HPDE6-E6E7 (cell line): ENCODE results near the gene NRG2.

Experiments used
- DNase-seq: peaks from one replicate; pipeline ENCODE4 v3.0.0; 2011; ENCODE audit warnings: missing footprints; ENCODE audit errors: extremely low spot score

The NRG2 gene

DNA sequence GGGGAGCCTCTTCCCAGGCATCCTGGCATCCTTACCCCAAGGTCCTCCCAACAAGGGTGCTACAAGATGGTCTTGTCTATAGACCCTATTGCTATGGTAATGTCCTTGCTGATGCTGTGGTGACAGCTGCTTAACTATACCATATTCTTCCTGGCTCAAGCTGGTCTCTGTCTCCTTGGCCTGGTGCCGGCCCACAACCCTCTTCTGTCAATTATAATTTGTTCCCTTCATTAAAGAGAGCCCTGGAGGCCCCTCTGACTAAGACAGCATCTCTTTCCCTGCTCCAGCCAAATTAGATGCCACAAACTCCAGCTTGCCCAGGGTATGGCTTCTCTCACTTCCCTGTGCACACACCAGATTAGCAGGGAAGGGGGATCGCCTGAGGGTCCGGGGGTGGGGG lies 160.8 kb downstream of the NRG2 start:
- no peak for DNase-seq

DNA sequence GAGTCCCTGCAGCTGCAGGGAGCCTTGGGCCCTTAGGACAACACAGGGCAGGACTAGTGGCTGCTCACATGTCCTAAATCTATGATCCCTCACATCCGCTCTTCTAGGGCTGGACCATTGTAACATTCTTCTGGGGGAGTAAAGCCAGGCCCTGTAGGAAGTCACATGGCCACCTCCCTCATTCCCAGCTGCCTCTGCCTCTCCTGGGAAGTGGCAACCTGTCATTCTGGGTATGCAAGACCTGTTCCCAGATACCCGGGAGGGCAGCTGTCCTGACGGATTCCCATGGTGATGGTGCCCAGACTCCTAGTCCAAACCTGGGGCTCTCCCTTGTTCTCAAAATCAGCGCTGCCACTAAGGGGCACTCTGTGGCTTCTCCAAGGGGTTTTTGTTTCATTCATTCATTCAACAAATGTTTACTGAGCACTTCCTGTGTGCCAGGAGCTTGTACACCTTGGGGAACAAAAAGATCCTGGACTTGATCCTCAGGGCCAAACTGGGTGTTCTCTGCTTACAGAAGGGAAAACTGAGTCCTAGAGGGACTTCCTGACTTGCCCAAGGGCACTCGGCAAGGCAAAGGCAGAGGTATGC lies 161.9 kb downstream of the NRG2 start:
- no peak for DNase-seq

DNA sequence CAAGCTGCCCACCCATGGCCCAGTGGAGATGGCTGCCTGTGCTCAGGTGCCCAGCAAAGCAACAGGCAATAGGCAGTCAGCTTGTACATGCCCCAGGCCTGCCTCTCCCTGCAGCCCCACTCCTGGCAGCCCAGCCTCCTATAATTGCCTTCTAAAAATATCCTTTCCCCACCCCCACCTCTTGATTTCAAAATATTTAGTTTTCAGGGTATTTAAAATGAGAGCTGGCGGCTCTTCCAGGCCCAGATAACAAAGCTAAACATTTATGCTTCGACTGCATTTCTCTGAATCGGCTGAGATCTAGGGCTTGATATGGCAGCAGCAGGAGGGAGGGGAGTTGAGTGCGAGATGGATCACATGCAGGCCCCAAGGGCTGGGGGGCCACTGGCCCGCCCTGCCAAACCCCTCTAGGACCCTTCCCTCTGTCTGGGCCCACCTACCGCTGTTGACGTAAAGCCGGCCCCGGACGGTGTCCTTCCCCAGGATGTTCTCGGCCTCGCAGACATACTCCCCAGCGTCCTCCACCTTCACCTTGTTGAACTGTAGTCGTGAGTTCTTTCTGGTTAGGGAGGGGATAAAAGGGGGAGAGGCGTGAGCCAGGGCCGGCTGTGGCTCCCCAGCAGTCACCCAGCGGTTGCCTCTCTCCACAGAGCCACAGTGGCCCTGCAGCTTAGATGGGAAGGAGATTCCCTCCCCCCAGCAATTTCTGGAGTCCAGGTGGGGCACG lies 162.5 kb downstream of the NRG2 start:
- DNase-seq: no peak

DNA sequence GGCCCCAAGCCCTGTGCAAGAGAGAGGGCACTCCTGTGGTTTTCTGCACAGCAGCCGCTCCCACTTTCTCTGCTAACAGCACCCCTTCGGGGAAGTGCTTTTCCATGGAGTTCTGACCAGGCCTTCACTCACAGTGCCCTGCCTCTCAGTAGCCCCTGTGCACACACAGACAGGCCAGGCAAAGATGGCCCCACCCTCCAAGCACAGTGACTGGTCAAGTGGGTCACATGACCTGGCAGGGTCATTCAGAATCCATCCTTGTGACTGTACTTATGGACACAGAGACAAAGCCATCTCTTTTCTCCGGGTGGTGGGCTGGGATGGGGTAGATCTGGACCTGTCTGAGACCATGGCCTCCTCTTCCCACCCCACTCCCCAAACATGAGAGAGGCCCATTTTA lies 165.0 kb downstream of the NRG2 start:
- DNase-seq: no peak

DNA sequence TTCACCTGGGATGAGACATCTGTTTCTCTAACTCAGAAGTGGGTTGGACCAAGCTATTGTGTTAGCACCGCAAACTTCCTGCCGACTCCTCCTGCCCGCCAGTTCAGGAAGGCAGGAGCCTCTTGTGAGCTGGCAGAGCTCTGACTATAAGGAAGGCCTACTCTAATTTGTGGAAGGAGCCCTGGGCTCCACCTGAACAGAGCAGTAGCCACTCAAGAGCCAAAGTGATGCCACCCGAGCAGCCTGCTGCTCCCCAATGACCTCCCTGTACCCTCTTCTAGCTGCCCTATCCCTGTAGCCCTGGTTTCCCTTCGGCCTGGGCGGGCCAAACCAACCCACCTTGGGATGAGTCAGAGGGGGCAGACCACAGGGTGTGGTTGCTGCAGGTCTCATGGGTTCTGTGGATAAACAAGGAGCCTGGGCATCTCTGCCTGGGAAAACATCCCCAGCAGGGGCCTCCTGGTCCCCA lies 165.9 kb downstream of the NRG2 start:
- peak; percentile 81 for DNase-seq

DNA sequence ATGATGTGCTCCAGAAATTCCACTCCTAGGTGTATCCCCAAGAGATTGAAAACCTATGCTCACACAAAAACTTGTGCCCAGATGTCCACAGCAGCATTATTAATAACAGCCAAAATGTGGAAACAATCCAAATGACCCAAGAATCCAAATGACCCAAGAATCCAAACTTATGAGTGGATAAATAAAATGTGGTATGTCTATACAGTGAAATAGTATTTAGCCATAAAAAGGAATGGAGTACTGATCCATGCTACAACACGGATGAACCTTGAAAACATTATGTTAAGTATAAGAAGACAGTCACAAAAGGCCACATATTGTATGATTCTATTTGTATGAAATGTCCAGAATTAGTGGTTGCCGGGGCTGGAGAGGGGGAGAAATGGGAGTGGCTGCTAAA lies 167.1 kb downstream of the NRG2 start:
- DNase-seq: no peak

DNA sequence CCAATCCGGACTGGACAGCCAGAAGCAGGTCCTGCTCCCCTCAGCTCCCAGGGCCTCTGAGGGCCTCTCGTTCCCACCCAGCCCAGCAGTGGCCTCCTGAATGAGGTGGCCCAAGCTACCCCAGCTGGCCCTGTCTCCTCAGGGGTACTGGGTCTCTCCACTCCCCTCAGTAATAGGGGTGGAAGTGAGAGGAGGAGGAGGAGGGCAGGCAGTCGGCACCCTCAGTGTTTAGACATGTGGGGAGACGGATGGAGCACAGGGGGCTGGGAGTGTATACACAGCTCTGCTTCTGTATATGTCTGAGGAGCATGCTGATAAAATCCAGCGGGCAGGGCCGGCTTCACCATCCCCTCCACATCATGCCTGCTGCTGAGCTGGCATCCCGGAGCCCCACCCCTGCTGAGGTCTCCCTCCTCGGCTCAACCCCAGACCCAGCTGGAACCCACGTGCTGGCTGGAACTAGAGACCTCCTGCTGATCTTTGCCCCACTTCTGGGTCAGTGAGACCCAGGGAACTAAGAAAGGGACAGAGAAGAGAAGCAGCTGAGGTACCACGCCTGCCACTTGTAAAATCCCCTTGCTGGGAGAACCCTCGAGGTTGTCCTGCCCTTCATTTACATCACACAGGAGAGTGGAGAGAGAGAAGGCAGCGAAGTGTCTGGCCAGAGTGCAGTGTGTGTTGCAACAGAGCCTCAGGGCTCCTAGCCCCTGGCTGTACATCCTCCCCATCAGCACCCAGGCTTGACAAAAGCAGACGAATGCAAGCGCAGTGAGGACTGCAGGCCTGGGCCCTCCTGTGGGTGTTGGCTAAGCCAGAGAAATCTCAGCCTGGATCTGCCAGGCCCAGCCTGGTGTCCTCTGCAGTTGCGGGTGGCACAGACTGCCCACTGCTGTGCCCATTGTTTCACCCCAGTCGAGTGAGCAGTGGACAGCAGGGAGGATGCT lies 170.0 kb downstream of the NRG2 start:
- DNase-seq: no peak

DNA sequence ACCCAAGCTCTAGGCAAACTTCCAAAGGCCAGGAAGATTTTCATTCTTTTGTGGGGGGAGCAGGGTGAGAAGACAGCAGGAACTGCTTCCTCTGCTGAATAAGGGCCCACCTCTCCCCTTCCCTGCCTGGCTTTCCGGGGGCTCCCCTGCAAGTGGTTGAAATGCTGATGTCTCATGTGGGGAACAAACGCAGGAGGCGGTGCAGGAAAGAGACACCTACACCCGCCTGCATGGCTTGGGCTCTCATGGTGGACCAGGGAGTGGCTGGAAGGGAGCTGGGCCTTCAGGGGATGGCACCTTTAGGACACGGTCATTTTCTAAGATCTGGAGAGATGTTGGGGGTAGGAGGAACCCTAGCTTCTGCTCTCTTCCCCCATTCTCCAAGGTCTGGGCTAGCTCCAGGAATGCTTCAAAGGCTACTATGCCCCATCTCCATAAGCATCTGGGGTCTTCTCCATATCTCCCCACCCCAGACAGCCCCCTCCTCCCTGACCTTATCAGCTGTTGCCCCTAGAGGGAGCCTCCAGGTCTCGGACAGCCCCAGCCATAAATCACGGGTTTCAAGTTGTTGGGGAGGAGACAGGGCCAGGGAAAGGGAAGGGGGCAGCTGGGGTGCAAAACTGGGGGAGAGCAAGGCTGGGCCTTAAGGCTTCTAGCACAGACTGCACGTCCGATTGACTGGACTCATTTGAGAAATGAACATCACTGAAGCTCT lies 170.9 kb downstream of the NRG2 start:
- DNase-seq: no peak

DNA sequence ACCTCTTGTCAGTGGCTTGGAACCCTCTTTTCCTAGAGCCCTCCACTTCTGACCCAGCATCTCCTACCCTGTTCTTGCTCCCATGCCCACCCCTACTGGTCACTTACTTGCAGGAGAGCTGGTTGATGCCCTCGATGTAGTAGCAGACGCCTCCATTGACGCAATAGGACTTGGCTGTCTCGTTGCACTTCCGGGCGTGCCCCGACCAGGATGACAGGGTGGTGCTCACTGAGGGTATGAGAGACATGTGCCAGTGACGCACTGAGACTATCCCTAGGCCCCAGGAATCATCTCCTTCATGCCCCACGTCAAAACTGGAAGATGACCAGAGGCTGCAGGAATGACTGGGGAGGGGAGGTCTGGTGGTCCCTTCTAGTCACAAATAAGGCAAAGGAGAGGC lies 171.5 kb downstream of the NRG2 start:
- no peak for DNase-seq

DNA sequence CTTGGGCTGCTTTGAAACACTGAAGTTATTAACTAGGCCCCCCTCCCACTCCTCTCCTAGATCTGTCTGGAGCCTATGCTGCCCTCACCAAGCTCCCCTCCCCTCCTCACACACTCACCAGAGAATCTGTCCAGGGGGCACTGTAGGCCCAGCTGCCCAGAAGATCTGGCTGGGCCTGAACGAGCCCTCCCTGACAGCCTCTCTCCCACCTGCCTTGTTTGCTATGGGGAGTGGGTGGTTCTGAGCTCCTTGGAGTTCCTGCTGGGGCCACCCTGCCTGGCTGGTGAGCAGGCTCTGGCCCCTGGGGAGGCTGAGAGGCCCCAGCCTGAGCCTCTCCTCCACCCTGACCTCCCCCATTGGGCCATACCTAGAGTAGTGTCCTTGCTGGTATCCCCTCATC lies 172.4 kb downstream of the NRG2 start:
- DNase-seq: no peak

DNA sequence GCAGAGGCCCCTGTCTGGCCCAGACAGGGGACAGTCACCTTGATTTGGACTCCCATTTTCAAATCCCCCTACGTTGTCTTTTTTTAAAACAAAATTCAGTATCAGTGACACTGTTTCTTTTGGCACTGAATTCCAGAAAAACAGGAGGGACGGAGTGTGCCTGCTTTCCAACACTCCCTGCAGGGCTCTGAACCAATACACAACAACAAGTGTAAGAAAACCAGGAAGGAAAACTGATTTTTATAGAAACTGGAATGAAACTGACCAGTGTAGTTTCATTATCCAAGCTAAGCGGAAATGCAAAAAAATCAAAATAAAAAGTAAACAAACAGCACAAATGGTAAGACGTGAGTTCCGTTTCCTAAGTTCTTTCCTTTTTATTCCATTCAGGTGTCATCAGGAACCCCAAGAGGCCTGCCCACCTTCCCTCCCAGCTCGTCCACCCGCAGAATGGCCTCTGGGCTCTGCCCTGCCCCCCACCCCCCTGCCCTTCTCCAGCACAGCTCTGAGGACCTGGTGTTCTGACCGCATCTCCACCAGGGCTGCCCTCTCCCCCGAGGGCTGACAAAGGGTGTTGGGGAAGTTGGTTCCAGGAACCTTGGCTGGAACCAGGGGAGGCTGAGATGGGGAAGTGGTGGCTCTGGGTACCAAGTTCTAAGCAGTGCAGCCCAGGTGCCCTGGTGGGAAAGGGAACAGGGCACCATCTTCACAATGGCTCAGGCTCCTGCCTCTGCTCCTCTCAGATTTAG lies 173.9 kb downstream of the NRG2 start:
- no peak for DNase-seq

DNA sequence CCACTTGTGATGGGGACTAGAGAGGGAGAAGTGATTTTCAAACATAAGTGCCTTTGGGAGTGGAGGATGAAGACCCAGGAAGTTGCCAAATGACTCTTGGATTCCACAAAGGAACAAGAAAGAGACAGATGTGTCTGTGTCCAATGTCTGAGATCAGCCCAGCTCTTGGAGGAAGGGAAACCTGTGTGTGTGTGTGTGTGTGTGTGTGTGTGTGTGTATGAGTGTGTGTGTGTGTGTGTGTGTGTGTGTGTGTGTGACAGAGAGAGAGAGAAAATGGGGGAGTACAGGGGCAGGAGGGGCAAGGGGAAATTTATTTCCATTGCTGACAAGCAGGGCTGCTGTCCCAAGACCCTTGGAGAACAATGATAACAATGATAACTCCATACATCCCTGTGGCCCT lies 175.5 kb downstream of the NRG2 start:
- no peak for DNase-seq

DNA sequence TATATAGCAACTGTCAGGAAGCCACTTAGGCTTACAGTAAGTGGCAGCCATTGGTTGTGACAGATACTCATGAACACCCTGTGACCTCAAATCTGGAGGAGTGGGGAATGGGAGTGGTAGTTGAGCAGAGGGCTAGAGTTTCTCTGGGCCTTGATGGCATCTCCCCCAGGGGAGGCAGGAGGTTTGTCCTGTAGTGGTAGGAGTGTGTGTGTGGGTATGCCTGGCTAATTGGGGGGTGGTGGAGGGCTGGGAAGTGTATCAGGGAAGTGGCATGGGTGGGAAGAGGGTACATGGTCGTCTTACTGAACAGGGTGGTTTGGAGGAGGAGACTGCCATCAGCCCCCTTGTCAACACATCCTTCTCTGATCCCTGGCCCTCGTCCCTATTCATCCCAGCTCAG lies 176.0 kb downstream of the NRG2 start:
- DNase-seq: no peak

DNA sequence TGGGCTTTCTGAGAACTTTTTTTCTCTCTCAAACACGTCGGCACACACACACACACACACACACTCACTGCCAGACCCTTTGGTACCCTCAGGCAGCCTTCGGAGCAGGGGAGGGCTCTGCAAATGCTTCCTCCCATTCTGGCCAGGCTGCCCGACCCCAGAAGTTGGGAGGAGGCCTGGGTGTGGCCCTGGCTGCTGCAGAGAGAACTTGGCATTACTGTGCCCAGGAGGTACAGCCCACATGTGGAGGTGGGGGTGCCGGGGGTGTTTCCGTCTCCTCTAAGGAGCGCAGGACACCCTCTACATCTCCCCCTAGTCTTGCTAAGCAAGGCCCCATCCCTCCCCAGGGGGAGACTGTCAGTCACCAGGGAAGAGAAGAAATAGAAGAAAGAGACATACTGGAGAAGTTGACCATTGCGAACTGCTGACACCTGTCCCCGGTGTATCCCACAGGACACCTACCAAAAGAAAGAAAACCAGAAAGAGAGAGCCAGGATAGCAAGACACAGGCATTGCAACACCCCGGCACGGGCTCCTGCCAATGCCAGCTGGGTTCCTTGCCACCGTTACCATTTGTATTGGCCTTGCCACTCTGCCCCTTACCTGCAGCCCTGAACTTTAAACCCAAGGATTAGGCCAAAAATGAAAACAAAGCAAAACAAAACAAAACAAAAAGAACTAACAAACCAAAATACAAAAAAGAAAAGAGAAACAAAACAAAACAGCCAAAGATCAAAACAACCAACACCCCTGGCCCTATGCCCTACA lies 178.2 kb downstream of the NRG2 start:
- no peak for DNase-seq

DNA sequence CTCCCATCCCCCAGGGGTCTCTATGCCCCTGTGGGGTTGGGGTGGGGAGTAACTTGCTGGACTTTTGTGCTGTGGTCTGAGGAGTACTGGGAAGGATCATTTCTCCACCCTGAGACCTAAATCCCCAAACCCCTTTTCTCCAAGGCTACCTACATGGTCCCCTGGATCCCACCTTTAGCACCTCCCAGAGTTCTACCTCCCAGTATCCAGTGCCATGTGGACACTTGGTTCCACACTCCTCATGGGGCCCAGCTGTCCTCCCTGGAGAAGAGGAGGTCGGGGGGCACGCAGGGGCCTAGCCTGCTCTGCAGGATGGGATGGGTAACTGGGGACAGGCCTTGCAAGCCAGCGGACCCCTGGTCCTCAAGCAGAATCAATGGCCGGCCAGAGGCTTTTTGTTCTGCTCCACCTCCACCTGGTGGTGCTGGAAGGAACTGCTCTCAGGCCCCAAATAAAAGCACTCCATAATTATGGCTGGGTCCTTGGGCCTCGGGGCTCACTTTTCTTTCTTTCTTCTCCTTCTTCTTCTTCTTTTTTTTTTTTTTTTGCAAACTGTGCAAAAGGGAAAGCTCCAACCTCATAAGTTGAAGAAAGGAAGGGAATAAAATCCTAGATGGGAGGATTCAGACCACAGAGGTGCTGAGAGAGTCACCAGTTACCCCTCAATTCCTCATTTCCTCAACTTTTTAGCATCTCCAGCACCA lies 179.1 kb downstream of the NRG2 start:
- DNase-seq: peak; percentile 67

DNA sequence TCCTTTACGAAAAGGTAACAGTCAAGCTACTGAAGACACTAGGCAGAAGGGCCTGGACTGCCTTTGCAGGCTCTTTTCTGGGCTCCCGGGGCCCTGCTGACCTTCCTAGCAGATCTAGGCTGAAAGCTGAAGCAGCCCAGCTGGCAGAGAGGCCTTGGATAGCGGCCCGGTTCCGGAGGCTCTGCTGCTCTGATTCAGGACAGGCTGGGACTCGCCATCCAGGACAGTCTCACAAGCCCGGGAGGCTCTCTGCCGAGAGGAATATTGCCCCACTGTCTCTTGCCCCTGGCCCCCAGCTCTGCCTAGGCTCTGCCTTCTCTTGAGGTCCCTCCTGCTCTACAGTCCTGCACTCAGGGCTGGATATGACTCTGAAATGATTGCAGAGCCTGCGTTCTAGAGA lies 179.7 kb downstream of the NRG2 start:
- peak; percentile 49 for DNase-seq

DNA sequence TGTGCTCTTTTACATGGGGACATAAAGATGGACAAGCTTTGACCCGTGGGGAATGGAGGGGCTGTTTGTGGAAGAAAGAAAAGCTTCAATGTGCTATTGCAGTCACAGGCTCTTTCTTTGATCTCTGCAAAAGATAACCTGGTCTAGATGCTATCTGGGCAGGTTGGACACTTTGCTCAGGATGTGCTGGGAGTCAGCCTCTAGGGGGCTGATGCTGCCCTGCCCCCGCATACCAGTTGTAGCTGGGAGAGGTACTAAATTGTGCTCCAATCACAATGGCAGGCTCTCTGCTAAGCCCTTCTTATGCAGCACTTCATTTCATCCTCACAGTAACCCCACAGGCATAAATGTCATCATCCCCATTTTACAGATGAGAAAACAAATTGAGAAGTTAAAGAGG lies 180.3 kb downstream of the NRG2 start:
- no peak for DNase-seq

DNA sequence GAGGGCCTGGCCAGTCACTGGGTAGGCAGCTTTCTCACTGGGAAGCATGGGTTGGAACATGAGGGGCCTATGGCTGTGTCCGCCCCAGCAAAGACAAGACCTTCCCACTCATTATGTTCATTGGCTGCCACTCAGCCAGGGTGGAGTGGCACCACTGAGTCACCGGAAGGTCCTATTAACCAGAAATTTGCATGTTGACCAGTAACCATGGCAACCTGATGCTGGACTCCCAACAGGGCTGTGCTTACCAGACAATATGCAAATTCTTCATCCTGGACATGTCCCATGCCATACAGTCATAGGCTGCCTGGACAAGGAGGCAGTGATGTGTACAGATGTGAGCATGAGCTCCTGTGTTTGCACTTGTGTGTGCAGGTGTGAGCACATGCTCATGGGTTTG lies 180.8 kb downstream of the NRG2 start:
- no peak for DNase-seq

DNA sequence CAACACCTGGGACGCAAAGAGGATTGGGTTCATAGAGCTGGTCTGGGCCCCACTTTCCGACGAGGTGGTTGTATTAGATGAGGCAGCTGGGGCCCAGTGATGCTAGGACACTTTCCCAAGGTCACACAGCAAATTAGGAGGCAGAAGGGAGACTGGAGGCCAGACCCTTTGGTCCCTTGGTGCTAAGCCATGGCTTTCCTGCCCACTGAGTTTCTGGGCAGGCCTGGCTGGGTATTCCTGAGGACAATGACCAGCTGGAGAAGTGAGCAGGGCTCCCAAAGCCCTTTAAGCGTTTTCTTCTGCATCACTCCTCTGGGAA lies 181.3 kb downstream of the NRG2 start:
- no peak for DNase-seq
